ENCODE measurements around the gene EFHC1. TPM values are rescaled to one million over a fixed set of nuclear protein-coding genes. Genes with fewer than 3 reads are reported as not detected.
A peak's percentile ranks its signal among the peaks of the same experiment; 100 is the strongest.

Gene EFHC1
- total and polyA plus RNA-seq, 2 of the 13 experiments (the other 11 are each of a cell fraction or from before 2014, with no cell fraction given), result 23.4 to 29.5 TPM

- TF ChIP-seq PATZ1 (CRISPR knock-in tag; IDR thresholded peaks at IDR 0.05), result peak; percentile 72
- peak; percentile 88 for TF ChIP-seq ZBTB7B (CRISPR knock-in tag; IDR thresholded peaks at IDR 0.05)
- no peak for TF ChIP-seq KDM4B (CRISPR knock-in tag; IDR thresholded peaks at IDR 0.05)
- TF ChIP-seq REST (IDR thresholded peaks at IDR 0.05; ENCODE audit: borderline replicate concordance in 1 of 2, low read depth in 1 of 2, low read length in 2 of 2), result 0 out of 4 replicates have a peak, but pooled peaks of 1 of the 2 experiments have one; percentile 52
- no peak for TF ChIP-seq DNMT3B (CRISPR knock-in tag; conservative IDR thresholded peaks at IDR 0.05)
- peak; percentile 68 for TF ChIP-seq ZNF574 (CRISPR knock-in tag; IDR thresholded peaks at IDR 0.05)
- TF ChIP-seq SALL2 (CRISPR knock-in tag; IDR thresholded peaks at IDR 0.05), result no peak
- TF ChIP-seq HMGXB4 (CRISPR knock-in tag; IDR thresholded peaks at IDR 0.05; ENCODE audit: borderline replicate concordance in 1 of 2, low read depth in 1 of 2), result 0 out of 4 replicates have a peak, but pooled peaks of 1 of the 2 experiments have one; percentile 48
- no peak; the same call in 1 of the 2 replicates for TF ChIP-seq YEATS4 (CRISPR knock-in tag; IDR thresholded peaks at IDR 0.05; ENCODE audit: borderline replicate concordance)
- TF ChIP-seq ZNF546 (CRISPR knock-in tag; conservative IDR thresholded peaks at IDR 0.05), result no peak
- no peak for TF ChIP-seq MNT (IDR thresholded peaks at IDR 0.05)
- no peak for TF ChIP-seq PRMT3 (CRISPR knock-in tag; IDR thresholded peaks at IDR 0.05; ENCODE audit: borderline replicate concordance, low read depth)
- no peak for TF ChIP-seq TRIM24 (CRISPR knock-in tag; IDR thresholded peaks at IDR 0.05)
Observed at GRCh38 chr6:52547647-52548352, 127.7 kb downstream of the EFHC1 start (continued).
